Fibroblast of skin of back (primary cell): ENCODE data around the gene ZFP36L1.
A peak's percentile ranks its signal among the peaks of the same experiment; 100 is the strongest.

ENCODE experiments used
- DNase-seq: peaks from one replicate; pipeline ENCODE4 v3.0.0-alpha.2; 2013

ZFP36L1 gene

GRCh38 chr14:68795597-68796417 lies 2.9 kb upstream of the ZFP36L1 start:
- DNase-seq = peak; percentile 78

GRCh38 chr14:68794851-68795596 lies 2.2 kb upstream of the ZFP36L1 start:
- peak; percentile 95 for DNase-seq

GRCh38 chr14:68794130-68794850 lies 1.4 kb upstream of the ZFP36L1 start:
- DNase-seq = peak; percentile 93

- no peak for DNase-seq
These were observed 865 bp upstream of the ZFP36L1 start for GRCh38 chr14:68793734-68794129.

- DNase-seq = no peak
These were observed 239 bp downstream of the ZFP36L1 start for GRCh38 chr14:68792678-68792978.

- DNase-seq = no peak
These were observed 777 bp downstream of the ZFP36L1 start for GRCh38 chr14:68791902-68792677.

GRCh38 chr14:68791078-68791901 lies 1.6 kb downstream of the ZFP36L1 start:
- peak; percentile 66 for DNase-seq

- no peak for DNase-seq
These were observed 2.2 kb downstream of the ZFP36L1 start for GRCh38 chr14:68790644-68791077.

- no peak for DNase-seq
These were observed 2.8 kb downstream of the ZFP36L1 start for GRCh38 chr14:68789821-68790643.

- peak; percentile 82 for DNase-seq
These were observed 3.7 kb downstream of the ZFP36L1 start for GRCh38 chr14:68788996-68789820.

- DNase-seq = no peak
These were observed 4.4 kb downstream of the ZFP36L1 start for GRCh38 chr14:68788275-68788995.

GRCh38 chr14:68787092-68787992 lies 5.5 kb downstream of the ZFP36L1 start:
- no peak for DNase-seq

GRCh38 chr14:68786491-68787091 lies 6.3 kb downstream of the ZFP36L1 start:
- peak; percentile 36 for DNase-seq

GRCh38 chr14:68785534-68786490 lies 7.1 kb downstream of the ZFP36L1 start:
- no peak for DNase-seq

- peak; percentile 71 for DNase-seq
These were observed 7.8 kb downstream of the ZFP36L1 start for GRCh38 chr14:68784978-68785533.
